Sigmoid colon (tissue), 4 donors: ENCODE measurements around the gene KIAA1549.

Source experiments
- POLR2A ChIP-seq, 2 donors: fragments of 450-650 bp; IDR thresholded peaks; one replicate each; pipeline ENCODE4 v1.6.1; 2016; ENCODE audit warnings: antibody characterized with exemption in 2 of 2, mild to moderate bottlenecking in 2 of 2, moderate library complexity in 2 of 2
- POLR2AphosphoS5 ChIP-seq, 4 donors: sonication (generic); formaldehyde crosslinking; IDR thresholded peaks; one replicate each; pipeline ENCODE4 v1.6.1; 2017; ENCODE audit warnings: antibody characterized with exemption in 4 of 4

- TF ChIP-seq POLR2AphosphoS5 (IDR thresholded peaks at IDR 0.05) (no peak), POLR2A (IDR thresholded peaks at IDR 0.05) (no peak)
Observed at GRCh38 chr7:138845711-138846110, 135.5 kb downstream of the KIAA1549 start.
